ENCODE data around the gene ADAP2.

DNA sequence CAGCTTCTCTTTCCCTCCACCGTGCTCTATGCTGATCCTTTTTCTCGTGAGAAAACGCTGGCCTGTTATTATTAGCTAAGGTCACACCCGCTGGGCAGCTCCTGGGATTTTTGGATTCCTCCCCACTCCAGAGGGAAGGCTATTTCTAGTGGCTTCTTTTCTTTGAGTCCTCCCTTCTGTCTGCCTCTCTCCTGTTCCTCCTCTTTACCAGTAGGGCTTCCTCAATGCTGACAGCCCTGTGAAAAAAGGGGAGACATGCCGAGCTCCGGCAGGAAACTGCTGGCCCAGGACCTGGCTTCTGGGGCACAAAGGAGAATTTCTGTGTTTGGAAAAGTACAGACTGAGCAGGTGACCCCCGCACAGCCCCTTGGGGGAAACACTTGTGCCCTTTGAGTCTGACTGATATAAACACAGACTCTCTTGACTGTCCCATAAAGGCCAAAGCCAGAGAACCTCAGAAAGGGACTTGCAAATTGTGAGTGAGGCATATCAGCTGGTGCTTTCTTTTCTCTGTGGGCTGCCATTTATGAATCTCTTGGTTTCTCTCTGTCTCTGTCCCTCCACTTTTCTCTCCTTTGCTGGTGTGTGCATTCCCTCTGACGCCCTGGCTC is 35.1 kb downstream of the ADAP2 start:
- TF ChIP-seq CTCF (IDR thresholded peaks at IDR 0.05) (no peak), POLR2A (IDR thresholded peaks at IDR 0.05) (no peak)
